ENCODE results near the gene MRPL11. TPM values are rescaled to one million over a fixed set of nuclear protein-coding genes. Genes with fewer than 3 reads are reported as not detected.

Gene MRPL11
- total RNA-seq, 1 donor from 2014 or later = 49.4 TPM

DNA sequence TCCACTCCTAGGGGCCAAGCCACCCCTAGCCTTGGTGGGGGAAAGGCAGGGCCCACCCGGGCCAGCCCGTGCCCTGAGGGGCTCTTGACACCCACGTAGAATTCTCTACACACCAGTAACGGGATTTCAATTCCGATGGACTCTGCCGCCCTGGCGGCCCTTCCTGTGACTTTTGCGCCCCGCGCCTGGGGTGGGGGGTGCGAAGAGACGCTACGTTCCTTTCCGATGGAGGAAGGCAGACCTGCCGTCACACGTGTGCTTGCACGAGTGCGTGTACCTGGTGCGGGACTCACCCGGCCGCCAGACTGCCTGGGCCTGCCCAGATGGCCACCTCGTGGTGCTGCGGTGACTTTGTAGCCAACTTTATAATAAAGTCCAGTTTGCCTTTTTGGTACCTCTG is 12.3 kb downstream of the MRPL11 start:
- no peaks in the 10 kb centered on the region for H3K27me3 ChIP-seq
- no peak overlapping the region for H3K4me3 ChIP-seq
- peaks cover 1% of the 10 kb centered on the region for H3K4me1 ChIP-seq
- no peaks in the 10 kb centered on the region for H3K9me3 ChIP-seq
- H3K36me3 ChIP-seq = no peaks in the 10 kb centered on the region
- intact Hi-C loops (cut with DNase I) = no loop called here
- DNase-seq (ENCODE audit: extremely low spot score in 2 of 2) = no peak
- TF ChIP-seq POLR2AphosphoS5 (IDR thresholded peaks at IDR 0.05; ENCODE audit: insufficient read depth in 1 of 2, low read depth in 1 of 2) = no peak
- no peak for TF ChIP-seq POLR2A (IDR thresholded peaks at IDR 0.05)
- TF ChIP-seq CTCF (IDR thresholded peaks at IDR 0.05) = no peak
- no peak overlapping the region for H3K27ac ChIP-seq

- no peak overlapping the region for H3K27ac ChIP-seq
- TF ChIP-seq CTCF (IDR thresholded peaks at IDR 0.05) (peak; percentile 9 to 37 (median 22)), POLR2AphosphoS5 (IDR thresholded peaks at IDR 0.05; ENCODE audit: insufficient read depth in 1 of 2, low read depth in 1 of 2) (peak; percentile 74 to 96), POLR2A (IDR thresholded peaks at IDR 0.05) (no peak)
- DNase-seq (ENCODE audit: extremely low spot score in 2 of 2) = no peak
- H3K9me3 ChIP-seq = no peaks in the 10 kb centered on the region
- H3K36me3 ChIP-seq = no peaks in the 10 kb centered on the region
- H3K27me3 ChIP-seq = no peaks in the 10 kb centered on the region
- no peak overlapping the region for H3K4me3 ChIP-seq
- intact Hi-C loops (cut with DNase I) = no loop called here
- peaks cover 10% of the 10 kb centered on the region for H3K4me1 ChIP-seq
Observed at GRCh38 chr11:66421492-66422205, 17.0 kb downstream of the MRPL11 start.

DNA sequence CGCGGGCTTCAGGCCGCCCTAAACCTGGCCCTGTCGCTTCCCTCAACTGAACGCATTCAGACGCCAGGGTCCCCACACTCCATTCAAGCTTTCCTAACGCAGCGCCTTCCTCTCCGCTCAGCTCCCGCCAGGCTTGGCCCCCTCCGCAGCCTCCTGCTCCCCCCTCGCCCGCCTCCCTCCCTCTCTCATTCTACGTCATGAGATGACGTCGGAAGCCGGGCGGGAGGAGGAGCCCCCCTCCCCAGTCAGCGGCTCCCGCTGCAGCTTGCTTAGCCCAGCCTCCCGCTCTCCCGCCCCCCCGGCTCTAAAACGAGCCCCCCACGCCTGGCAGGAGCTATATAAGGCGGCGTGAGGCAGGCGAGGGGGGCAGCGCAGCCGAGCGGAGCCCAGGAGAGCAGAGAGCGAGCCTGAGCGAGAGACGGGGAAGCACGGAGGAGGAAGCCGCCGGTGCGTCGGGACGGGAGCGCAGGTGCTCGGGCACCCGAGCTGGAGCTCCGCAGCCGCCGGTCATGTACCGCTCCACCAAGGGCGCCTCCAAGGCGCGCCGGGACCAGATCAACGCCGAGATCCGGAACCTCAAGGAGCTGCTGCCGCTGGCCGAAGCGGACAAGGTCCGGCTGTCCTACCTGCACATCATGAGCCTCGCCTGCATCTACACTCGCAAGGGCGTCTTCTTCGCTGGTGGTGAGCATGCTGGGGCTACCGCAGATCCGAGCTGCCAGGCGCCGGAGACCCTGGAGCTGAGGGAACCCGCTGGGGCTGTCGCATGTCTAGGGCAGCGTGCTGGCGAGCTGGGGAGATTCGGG is 17.8 kb downstream of the MRPL11 start, which contains the start of gene NPAS4:
Gene NPAS4 (plus strand): TSS at position 365 of the 806 bp plus-strand sequence. CDS start 145 bp downstream, at position 510.
- Histone ChIP-seq H3K4me3 (no peak within 1 kb of the TSS), H3K36me3 (no peaks in the 10 kb centered on the region), H3K27ac (no peak within 1 kb of the TSS), H3K4me1 (peaks cover 10% of the 10 kb centered on the region), H3K9me3 (no peaks in the 10 kb centered on the region), H3K27me3 (no peaks in the 10 kb centered on the region)
- DNase-seq (ENCODE audit: extremely low spot score in 2 of 2) = no peak
- TF ChIP-seq POLR2A (IDR thresholded peaks at IDR 0.05) (no peak), POLR2AphosphoS5 (IDR thresholded peaks at IDR 0.05; ENCODE audit: insufficient read depth in 1 of 2, low read depth in 1 of 2) (no peak), CTCF (IDR thresholded peaks at IDR 0.05) (no peak)
- intact Hi-C loops (cut with DNase I) = no loop called here

DNA sequence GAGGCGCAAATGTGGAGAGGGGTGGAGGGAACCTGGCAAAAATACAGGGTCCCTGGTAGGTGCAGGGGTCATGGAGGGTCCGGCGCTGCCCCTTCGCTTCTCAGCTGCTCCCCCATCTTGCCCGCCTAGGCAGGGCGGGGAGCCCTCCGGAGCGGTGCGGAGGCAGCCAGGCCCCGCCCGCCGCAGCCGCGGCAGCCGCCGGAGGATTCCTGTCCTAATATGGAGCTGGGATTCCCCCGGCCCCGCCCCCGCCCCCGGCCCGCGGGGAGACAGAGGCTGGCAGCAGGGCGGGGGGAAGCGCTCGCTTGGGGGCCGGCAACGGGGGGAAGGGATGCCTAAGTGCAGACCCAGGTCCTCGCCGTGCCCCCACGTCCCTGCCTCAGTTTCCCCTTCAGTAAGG is 18.8 kb downstream of the MRPL11 start:
- no peak for TF ChIP-seq POLR2AphosphoS5 (IDR thresholded peaks at IDR 0.05; ENCODE audit: insufficient read depth in 1 of 2, low read depth in 1 of 2)
- no peak for TF ChIP-seq CTCF (IDR thresholded peaks at IDR 0.05)
- no peak for TF ChIP-seq POLR2A (IDR thresholded peaks at IDR 0.05)
- no peak for DNase-seq (ENCODE audit: extremely low spot score in 2 of 2)
- Histone ChIP-seq H3K4me1 (peaks cover 10% of the 10 kb centered on the region), H3K27me3 (no peaks in the 10 kb centered on the region), H3K36me3 (no peaks in the 10 kb centered on the region), H3K9me3 (no peaks in the 10 kb centered on the region), H3K27ac (no peak overlapping the region), H3K4me3 (no peak overlapping the region)
- intact Hi-C loops (cut with DNase I) = no loop called here

GRCh38 chr11:66418986-66419308 is 19.7 kb downstream of the MRPL11 start:
- H3K4me3 ChIP-seq = no peak overlapping the region
- no peak overlapping the region for H3K27ac ChIP-seq
- no peaks in the 10 kb centered on the region for H3K27me3 ChIP-seq
- DNase-seq (ENCODE audit: extremely low spot score in 2 of 2) = no peak
- intact Hi-C loops (cut with DNase I) = no loop called here
- TF ChIP-seq POLR2AphosphoS5 (IDR thresholded peaks at IDR 0.05; ENCODE audit: insufficient read depth in 1 of 2, low read depth in 1 of 2) (no peak), CTCF (IDR thresholded peaks at IDR 0.05) (no peak)
- H3K4me1 ChIP-seq = peaks cover 10% of the 10 kb centered on the region
- no peaks in the 10 kb centered on the region for H3K9me3 ChIP-seq
- H3K36me3 ChIP-seq = no peaks in the 10 kb centered on the region

Measured in vagina (tissue), 2 donors.